ENCODE measurements around the gene RNU5B-1.

RNU5B-1 gene

GRCh38 chr15:65304381-65305149, at the start of gene RNU5B-1:
Gene RNU5B-1 (plus strand): TSS chr15:65304677.
- peak; percentile 89 for DNase-seq

- no peak for DNase-seq
Observed at GRCh38 chr15:65254758-65255157, 49.7 kb upstream of the RNU5B-1 start.

- DNase-seq, result no peak
Observed at GRCh38 chr15:65255486-65256140, 48.9 kb upstream of the RNU5B-1 start.

GRCh38 chr15:65258375-65259262, 45.9 kb upstream of the RNU5B-1 start:
- peak; percentile 50 for DNase-seq

GRCh38 chr15:65259367-65259797, 45.1 kb upstream of the RNU5B-1 start:
- peak; percentile 67 for DNase-seq

- no peak for DNase-seq
Observed at GRCh38 chr15:65260968-65261367, 43.5 kb upstream of the RNU5B-1 start.

- DNase-seq, result no peak
Observed at GRCh38 chr15:65263313-65263712, 41.2 kb upstream of the RNU5B-1 start.

GRCh38 chr15:65264863-65265430, 39.5 kb upstream of the RNU5B-1 start:
- no peak for DNase-seq

- DNase-seq, result no peak
Observed at GRCh38 chr15:65266469-65266868, 38.0 kb upstream of the RNU5B-1 start.

GRCh38 chr15:65268411-65268810, 36.1 kb upstream of the RNU5B-1 start:
- no peak for DNase-seq

GRCh38 chr15:65270811-65271545, 33.5 kb upstream of the RNU5B-1 start:
- peak; percentile 85 for DNase-seq

- no peak for DNase-seq
Observed at GRCh38 chr15:65275104-65275727, 29.3 kb upstream of the RNU5B-1 start.

- DNase-seq, result no peak
Observed at GRCh38 chr15:65275728-65276126, 28.8 kb upstream of the RNU5B-1 start.

- no peak for DNase-seq
Observed at GRCh38 chr15:65277015-65277414, 27.5 kb upstream of the RNU5B-1 start.

GRCh38 chr15:65278480-65278879, 26.0 kb upstream of the RNU5B-1 start:
- DNase-seq, result no peak

GRCh38 chr15:65285291-65286068, 19.0 kb upstream of the RNU5B-1 start:
- no peak for DNase-seq

- no peak for DNase-seq
Observed at GRCh38 chr15:65286069-65286703, 18.3 kb upstream of the RNU5B-1 start.

- peak; percentile 94 for DNase-seq
Observed at GRCh38 chr15:65286704-65287519, 17.6 kb upstream of the RNU5B-1 start, which contains the start of gene PARP16. Gene PARP16 (minus strand): TSS chr15:65286883. CDS start chr15:65286426, 457 bp downstream.

- no peak for DNase-seq
Observed at GRCh38 chr15:65287520-65287855, 17.0 kb upstream of the RNU5B-1 start.

All from right hindlimb (tissue), 1 donor.